GM19372 (cell line): ENCODE data around the gene ARFGEF3.
"Not testable (repeated sequence)": the region's sequence is repeated elsewhere in the genome, so short reads cannot be mapped to it uniquely, and the experiment has no call there.

Experiments
- ATAC-seq: cut with Tn5 transposase; IDR thresholded peaks from one replicate; pipeline ENCODE4 v1.9.1; 2021; ENCODE audit warnings: mild to moderate bottlenecking, low read depth, moderate library complexity; ENCODE audit not compliant: unreplicated experiment

ARFGEF3 gene

GRCh38 chr6:138205437-138206094, 43.8 kb downstream of the ARFGEF3 start:
- no peak for ATAC-seq

GRCh38 chr6:138206862-138207261, 45.1 kb downstream of the ARFGEF3 start:
- no peak for ATAC-seq

GRCh38 chr6:138211048-138211581, 49.4 kb downstream of the ARFGEF3 start:
- ATAC-seq: no peak

- ATAC-seq: no peak
Observed at GRCh38 chr6:138211601-138212000, 49.9 kb downstream of the ARFGEF3 start.

GRCh38 chr6:138212530-138212929, 50.8 kb downstream of the ARFGEF3 start:
- not testable (repeated sequence) for ATAC-seq

- no peak for ATAC-seq
Observed at GRCh38 chr6:138215093-138215782, 53.5 kb downstream of the ARFGEF3 start.

GRCh38 chr6:138218449-138218848, 56.7 kb downstream of the ARFGEF3 start, which contains the start of gene PBOV1:
Gene PBOV1 (minus strand): TSS chr6:138218491. CDS start chr6:138218395, 96 bp downstream.
- ATAC-seq: no peak

GRCh38 chr6:138219398-138219797, 57.7 kb downstream of the ARFGEF3 start:
- no peak for ATAC-seq

GRCh38 chr6:138219901-138220300, 58.2 kb downstream of the ARFGEF3 start:
- no peak for ATAC-seq

- no peak for ATAC-seq
Observed at GRCh38 chr6:138222901-138223546, 61.3 kb downstream of the ARFGEF3 start.

GRCh38 chr6:138225953-138226352, 64.2 kb downstream of the ARFGEF3 start:
- ATAC-seq: no peak

- ATAC-seq: no peak
Observed at GRCh38 chr6:138226700-138227315, 65.1 kb downstream of the ARFGEF3 start.

GRCh38 chr6:138227316-138227781, 65.6 kb downstream of the ARFGEF3 start:
- ATAC-seq: no peak

GRCh38 chr6:138229072-138229471, 67.3 kb downstream of the ARFGEF3 start:
- no peak for ATAC-seq

GRCh38 chr6:138229663-138230179, 68.0 kb downstream of the ARFGEF3 start:
- no peak for ATAC-seq

GRCh38 chr6:138230221-138230620, 68.5 kb downstream of the ARFGEF3 start:
- ATAC-seq: no peak

- no peak for ATAC-seq
Observed at GRCh38 chr6:138230759-138231380, 69.1 kb downstream of the ARFGEF3 start.

GRCh38 chr6:138231381-138231886, 69.7 kb downstream of the ARFGEF3 start:
- ATAC-seq: no peak

GRCh38 chr6:138234363-138234762, 72.6 kb downstream of the ARFGEF3 start:
- ATAC-seq: no peak

- ATAC-seq: no peak
Observed at GRCh38 chr6:138235205-138235604, 73.5 kb downstream of the ARFGEF3 start.
